Measurements from ENCODE around the gene TRIL. TPM values are rescaled to one million over a fixed set of nuclear protein-coding genes. Genes with fewer than 3 reads are reported as not detected.

Gene TRIL
- total and polyA plus RNA-seq, 12 donors: 0.59 to 5.9 (median 2.7) TPM

GRCh38 chr7:28999427-28999826 lies 41.3 kb upstream of the TRIL start:
- DNase-seq: no peak
- Histone ChIP-seq H3K36me3 (no peaks in the 10 kb centered on the region), H3K27ac (peak overlapping the region in 4 of 10 donors; percentile 18 to 63 (median 32)), H3K27me3 (no peaks in the 10 kb centered on the region), H3K9me3 (no peaks in the 10 kb centered on the region), H3K4me1 (peaks cover 20 to 51% (median 28%) of the 10 kb centered on the region in 9 donors), H3K4me3 (no peak overlapping the region)
- no peak for TF ChIP-seq CTCF (IDR thresholded peaks at IDR 0.05)
- WGBS, 2 donors: 78% methylated on average over 5 of the region's 5 CpGs
- ATAC-seq: peak in 5 of 8 donors; percentile 26 to 71 (median 51)
- intact Hi-C loops (cut with DNase I): loop anchor here in 2 of 10 donors (5.0 kb wide), 1 partner anchor 42 kb away; the partner anchor contains the start of gene TRIL (in 2 of the 2)

- WGBS, 2 donors: 13 to 18% methylated on average over 4 of the region's 4 CpGs
- TF ChIP-seq CTCF (IDR thresholded peaks at IDR 0.05): no peak
- intact Hi-C loops (cut with DNase I): loop anchor here in 2 of 10 donors (5.0 kb wide), 1 partner anchor 41 kb away; the partner anchor contains the start of gene TRIL (in 2 of the 2)
- Histone ChIP-seq H3K9me3 (no peaks in the 10 kb centered on the region), H3K36me3 (no peaks in the 10 kb centered on the region), H3K4me1 (peaks cover 20 to 51% (median 28%) of the 10 kb centered on the region in 9 donors), H3K27me3 (no peaks in the 10 kb centered on the region), H3K4me3 (no peak overlapping the region), H3K27ac (peak overlapping the region in 8 of 10 donors; percentile 28 to 72 (median 53))
- ATAC-seq (peak; percentile 19 to 77 (median 47)), DNase-seq (no peak)
These were observed 40.0 kb upstream of the TRIL start for GRCh38 chr7:28998105-28998504.

GRCh38 chr7:28996836-28997235 lies 38.7 kb upstream of the TRIL start:
- Histone ChIP-seq H3K27ac (peak overlapping the region in 2 of 10 donors; percentile 6 to 67), H3K4me3 (no peak overlapping the region), H3K4me1 (peaks cover 20 to 49% (median 28%) of the 10 kb centered on the region in 9 donors), H3K36me3 (no peaks in the 10 kb centered on the region), H3K27me3 (no peaks in the 10 kb centered on the region), H3K9me3 (no peaks in the 10 kb centered on the region)
- 40 to 46% methylated on average over 6 of the region's 6 CpGs for WGBS, 2 donors
- DNase-seq (no peak), ATAC-seq (peak in 6 of 8 donors; percentile 24 to 75 (median 32))
- intact Hi-C loops (cut with DNase I): loop anchor here in 2 of 10 donors (5.0 kb wide), 1 partner anchor 40 kb away; the partner anchor contains the start of gene TRIL (in 2 of the 2)
- no peak for TF ChIP-seq CTCF (IDR thresholded peaks at IDR 0.05)

GRCh38 chr7:28993371-28993770 lies 35.2 kb upstream of the TRIL start:
- Histone ChIP-seq H3K4me1 (peaks cover 9 to 49% (median 40%) of the 10 kb centered on the region in 9 donors), H3K36me3 (no peaks in the 10 kb centered on the region), H3K4me3 (no peak overlapping the region), H3K27ac (peak overlapping the region in 1 of 10 donors; percentile 18), H3K27me3 (no peaks in the 10 kb centered on the region), H3K9me3 (no peaks in the 10 kb centered on the region)
- no peak for TF ChIP-seq CTCF (IDR thresholded peaks at IDR 0.05)
- no peak for DNase-seq
- intact Hi-C loops (cut with DNase I): loop anchor here in 1 of 10 donors (5.0 kb wide), 1 partner anchor 36 kb away; the partner anchor contains the start of gene TRIL
- 94 to 95% methylated on average over 4 of the region's 4 CpGs for WGBS, 2 donors
- ATAC-seq: no peak

Measured in heart right ventricle (tissue), 16 donors.